HG03565 (cell line): Measurements from ENCODE around the gene OSTC.
"Not testable (repeated sequence)": the region's sequence is repeated elsewhere in the genome, so short reads cannot be mapped to it uniquely, and the experiment has no call there.

Experiments used
- ATAC-seq: cut with Tn5 transposase; IDR thresholded peaks from one replicate; pipeline ENCODE4 v1.9.1; 2021; ENCODE audit warnings: mild to moderate bottlenecking, moderate library complexity; ENCODE audit not compliant: unreplicated experiment

The OSTC gene

GRCh38 chr4:108709722-108710121, 59.3 kb downstream of the OSTC start:
- ATAC-seq = no peak

DNA sequence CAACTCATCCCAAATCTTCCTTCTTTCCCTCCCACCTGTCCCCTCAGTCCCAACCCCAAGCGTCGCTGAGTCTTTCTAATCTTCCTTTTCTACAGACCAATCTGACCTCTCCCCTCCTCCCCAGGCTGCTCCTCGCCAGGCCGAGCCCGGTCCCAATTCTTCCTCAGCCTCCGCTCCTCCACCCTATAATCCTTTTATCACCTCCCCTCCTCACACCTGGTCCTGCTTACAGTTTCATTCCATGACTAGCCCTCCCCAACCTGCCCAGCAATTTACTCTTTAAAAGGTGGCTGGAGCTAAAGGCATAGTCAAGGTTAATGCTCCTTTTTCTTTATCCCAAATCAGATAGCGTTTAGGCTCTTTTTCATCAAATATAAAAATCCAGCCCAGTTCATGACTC, 60.2 kb downstream of the OSTC start:
- ATAC-seq = not testable (repeated sequence)

DNA sequence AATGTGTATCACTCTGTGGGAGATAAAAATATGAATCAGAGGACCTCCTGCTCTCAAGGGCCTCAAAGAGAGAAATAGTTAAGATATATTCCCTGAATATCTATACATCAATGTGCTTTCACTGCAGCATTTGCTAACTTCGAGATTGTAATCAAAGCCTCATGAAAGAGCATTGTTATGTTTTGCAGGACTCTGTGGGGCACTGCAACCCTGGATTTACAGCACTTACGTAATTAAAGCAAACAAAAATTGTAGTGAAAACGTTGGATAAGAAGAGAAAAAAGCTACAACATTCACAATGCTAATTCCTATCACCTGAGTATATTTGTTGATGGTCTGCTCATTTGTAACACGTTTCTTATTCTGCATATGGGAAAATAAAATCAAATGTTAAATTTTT, 64.5 kb downstream of the OSTC start:
- ATAC-seq = no peak

DNA sequence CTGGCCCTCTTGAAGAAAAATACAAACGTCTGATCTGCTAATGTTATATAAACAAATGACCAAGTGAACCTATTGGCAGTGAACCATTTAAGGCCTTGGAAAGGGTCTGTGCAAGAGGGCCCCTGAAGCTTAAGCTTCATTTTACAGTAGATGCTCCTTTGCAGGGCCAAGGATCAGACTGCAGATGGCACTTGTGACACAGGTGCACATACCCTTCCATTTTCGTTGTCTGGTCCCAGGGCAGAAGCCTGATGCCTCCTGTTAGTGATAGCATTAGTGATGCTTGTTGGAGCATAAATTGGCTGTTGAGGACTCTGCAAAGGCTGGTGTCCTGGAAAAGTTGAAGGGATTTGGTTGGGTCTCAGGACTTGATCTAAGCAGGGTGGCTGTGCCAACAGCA, 65.9 kb downstream of the OSTC start:
- no peak for ATAC-seq

GRCh38 chr4:108717386-108717785, 67.0 kb downstream of the OSTC start:
- ATAC-seq = no peak
